CD4-positive, alpha-beta T cell treated with Interleukin-4 for 4 hours (primary cell): ENCODE measurements around the gene GMIP.
A peak's percentile ranks its signal among the peaks of the same experiment; 100 is the strongest.
"Not testable (repeated sequence)": the region's sequence is repeated elsewhere in the genome, so short reads cannot be mapped to it uniquely, and the experiment has no call there.

Experiments
- DNase-seq: peaks from one replicate; pipeline ENCODE4 v3.0.0-alpha.2; 2020

The GMIP gene

GRCh38 chr19:19643158-19644053 lies at the start of gene GMIP:
GMIP (minus strand) TSS chr19:19643657; CDS start chr19:19643529, 128 bp downstream.
- DNase-seq, result peak; percentile 82

- no peak for DNase-seq
These were observed 48.2 kb upstream of the GMIP start for GRCh38 chr19:19691683-19692082.

GRCh38 chr19:19689023-19689422 lies 45.6 kb upstream of the GMIP start:
- DNase-seq, result not testable (repeated sequence)

GRCh38 chr19:19687090-19687489 lies 43.6 kb upstream of the GMIP start:
- no peak for DNase-seq

GRCh38 chr19:19686580-19686979 lies 43.1 kb upstream of the GMIP start:
- DNase-seq, result no peak

GRCh38 chr19:19686119-19686518 lies 42.7 kb upstream of the GMIP start:
- DNase-seq, result not testable (repeated sequence)

- DNase-seq, result no peak
These were observed 36.0 kb upstream of the GMIP start for GRCh38 chr19:19679176-19680073.

- DNase-seq, result no peak
These were observed 34.1 kb upstream of the GMIP start for GRCh38 chr19:19677579-19677978.

GRCh38 chr19:19674315-19674714 lies 30.9 kb upstream of the GMIP start:
- no peak for DNase-seq

GRCh38 chr19:19672816-19673215 lies 29.4 kb upstream of the GMIP start:
- DNase-seq, result no peak

GRCh38 chr19:19670070-19670551 lies 26.7 kb upstream of the GMIP start:
- no peak for DNase-seq

- DNase-seq, result peak; percentile 94
These were observed 25.0 kb upstream of the GMIP start, which contains the start of gene ZNF101 for GRCh38 chr19:19668230-19669012. ZNF101 (plus strand) TSS chr19:19668839; CDS start chr19:19668964, 125 bp downstream.

GRCh38 chr19:19665420-19665948 lies 22.0 kb upstream of the GMIP start:
- DNase-seq, result not testable (repeated sequence)

GRCh38 chr19:19663256-19664120 lies 20.0 kb upstream of the GMIP start, which contains the start of gene ATP13A1:
ATP13A1 (minus strand) TSS chr19:19663676; CDS start chr19:19663666, 10 bp downstream.
- peak; percentile 98 for DNase-seq

- DNase-seq, result no peak
These were observed 19.4 kb upstream of the GMIP start for GRCh38 chr19:19662871-19663255.

GRCh38 chr19:19662344-19662743 lies 18.9 kb upstream of the GMIP start:
- no peak for DNase-seq

GRCh38 chr19:19661675-19662251 lies 18.3 kb upstream of the GMIP start:
- DNase-seq, result peak; percentile 57

GRCh38 chr19:19661141-19661674 lies 17.8 kb upstream of the GMIP start:
- DNase-seq, result no peak

GRCh38 chr19:19659646-19660245 lies 16.3 kb upstream of the GMIP start:
- no peak for DNase-seq

GRCh38 chr19:19657397-19657783 lies 13.9 kb upstream of the GMIP start:
- DNase-seq, result no peak
